ENCODE measurements around the gene LETM1. TPM values are rescaled to one million over a fixed set of nuclear protein-coding genes. Genes with fewer than 3 reads are reported as not detected.
A peak's percentile ranks its signal among the peaks of the same experiment; 100 is the strongest.

The LETM1 gene
- total and polyA plus RNA-seq, 2 of the 13 experiments (the other 11 are each of a cell fraction or from before 2014, with no cell fraction given): 9.7 to 41.6 TPM

DNA sequence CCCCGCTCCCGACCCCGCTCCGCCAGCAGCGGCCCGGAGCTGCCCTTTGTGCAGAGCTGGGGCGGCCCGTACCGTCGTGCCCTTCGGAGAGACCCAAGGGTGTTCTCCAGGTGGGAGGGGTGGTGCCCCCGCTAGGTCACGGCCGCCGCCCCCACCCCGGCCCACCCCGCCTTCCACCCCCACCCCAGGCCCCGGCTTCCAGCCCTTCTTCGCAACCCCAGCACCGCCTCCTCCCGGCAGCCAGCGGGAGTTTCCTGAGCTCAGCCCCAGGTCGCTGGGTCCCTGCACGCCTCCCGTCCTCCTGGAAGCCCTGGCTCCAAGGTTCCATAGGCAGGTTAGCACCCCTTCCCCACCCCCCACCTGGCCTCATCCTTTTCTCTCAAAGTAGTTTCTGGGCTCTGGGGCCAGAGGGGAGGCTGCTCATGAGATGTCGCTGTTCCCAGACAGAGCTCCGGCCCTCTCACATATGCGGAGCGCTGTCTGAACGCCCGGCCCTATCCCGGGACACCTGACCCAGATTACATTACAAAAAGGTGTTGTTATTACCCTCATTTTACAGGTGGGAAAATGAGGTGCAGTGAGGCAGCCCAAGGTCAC, 88.1 kb downstream of the LETM1 start (continued):
- TF ChIP-seq, protein P1, sequence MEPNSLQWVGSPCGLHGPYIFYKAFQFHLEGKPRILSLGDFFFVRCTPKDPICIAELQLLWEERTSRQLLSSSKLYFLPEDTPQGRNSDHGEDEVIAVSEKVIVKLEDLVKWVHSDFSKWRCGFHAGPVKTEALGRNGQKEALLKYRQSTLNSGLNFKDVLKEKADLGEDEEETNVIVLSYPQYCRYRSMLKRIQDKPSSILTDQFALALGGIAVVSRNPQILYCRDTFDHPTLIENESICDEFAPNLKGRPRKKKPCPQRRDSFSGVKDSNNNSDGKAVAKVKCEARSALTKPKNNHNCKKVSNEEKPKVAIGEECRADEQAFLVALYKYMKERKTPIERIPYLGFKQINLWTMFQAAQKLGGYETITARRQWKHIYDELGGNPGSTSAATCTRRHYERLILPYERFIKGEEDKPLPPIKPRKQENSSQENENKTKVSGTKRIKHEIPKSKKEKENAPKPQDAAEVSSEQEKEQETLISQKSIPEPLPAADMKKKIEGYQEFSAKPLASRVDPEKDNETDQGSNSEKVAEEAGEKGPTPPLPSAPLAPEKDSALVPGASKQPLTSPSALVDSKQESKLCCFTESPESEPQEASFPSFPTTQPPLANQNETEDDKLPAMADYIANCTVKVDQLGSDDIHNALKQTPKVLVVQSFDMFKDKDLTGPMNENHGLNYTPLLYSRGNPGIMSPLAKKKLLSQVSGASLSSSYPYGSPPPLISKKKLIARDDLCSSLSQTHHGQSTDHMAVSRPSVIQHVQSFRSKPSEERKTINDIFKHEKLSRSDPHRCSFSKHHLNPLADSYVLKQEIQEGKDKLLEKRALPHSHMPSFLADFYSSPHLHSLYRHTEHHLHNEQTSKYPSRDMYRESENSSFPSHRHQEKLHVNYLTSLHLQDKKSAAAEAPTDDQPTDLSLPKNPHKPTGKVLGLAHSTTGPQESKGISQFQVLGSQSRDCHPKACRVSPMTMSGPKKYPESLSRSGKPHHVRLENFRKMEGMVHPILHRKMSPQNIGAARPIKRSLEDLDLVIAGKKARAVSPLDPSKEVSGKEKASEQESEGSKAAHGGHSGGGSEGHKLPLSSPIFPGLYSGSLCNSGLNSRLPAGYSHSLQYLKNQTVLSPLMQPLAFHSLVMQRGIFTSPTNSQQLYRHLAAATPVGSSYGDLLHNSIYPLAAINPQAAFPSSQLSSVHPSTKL (CRISPR knock-in tag; IDR thresholded peaks at IDR 0.05): no peak
- no peak for TF ChIP-seq RFX3 (CRISPR knock-in tag; IDR thresholded peaks at IDR 0.05)
- TF ChIP-seq, protein P2, sequence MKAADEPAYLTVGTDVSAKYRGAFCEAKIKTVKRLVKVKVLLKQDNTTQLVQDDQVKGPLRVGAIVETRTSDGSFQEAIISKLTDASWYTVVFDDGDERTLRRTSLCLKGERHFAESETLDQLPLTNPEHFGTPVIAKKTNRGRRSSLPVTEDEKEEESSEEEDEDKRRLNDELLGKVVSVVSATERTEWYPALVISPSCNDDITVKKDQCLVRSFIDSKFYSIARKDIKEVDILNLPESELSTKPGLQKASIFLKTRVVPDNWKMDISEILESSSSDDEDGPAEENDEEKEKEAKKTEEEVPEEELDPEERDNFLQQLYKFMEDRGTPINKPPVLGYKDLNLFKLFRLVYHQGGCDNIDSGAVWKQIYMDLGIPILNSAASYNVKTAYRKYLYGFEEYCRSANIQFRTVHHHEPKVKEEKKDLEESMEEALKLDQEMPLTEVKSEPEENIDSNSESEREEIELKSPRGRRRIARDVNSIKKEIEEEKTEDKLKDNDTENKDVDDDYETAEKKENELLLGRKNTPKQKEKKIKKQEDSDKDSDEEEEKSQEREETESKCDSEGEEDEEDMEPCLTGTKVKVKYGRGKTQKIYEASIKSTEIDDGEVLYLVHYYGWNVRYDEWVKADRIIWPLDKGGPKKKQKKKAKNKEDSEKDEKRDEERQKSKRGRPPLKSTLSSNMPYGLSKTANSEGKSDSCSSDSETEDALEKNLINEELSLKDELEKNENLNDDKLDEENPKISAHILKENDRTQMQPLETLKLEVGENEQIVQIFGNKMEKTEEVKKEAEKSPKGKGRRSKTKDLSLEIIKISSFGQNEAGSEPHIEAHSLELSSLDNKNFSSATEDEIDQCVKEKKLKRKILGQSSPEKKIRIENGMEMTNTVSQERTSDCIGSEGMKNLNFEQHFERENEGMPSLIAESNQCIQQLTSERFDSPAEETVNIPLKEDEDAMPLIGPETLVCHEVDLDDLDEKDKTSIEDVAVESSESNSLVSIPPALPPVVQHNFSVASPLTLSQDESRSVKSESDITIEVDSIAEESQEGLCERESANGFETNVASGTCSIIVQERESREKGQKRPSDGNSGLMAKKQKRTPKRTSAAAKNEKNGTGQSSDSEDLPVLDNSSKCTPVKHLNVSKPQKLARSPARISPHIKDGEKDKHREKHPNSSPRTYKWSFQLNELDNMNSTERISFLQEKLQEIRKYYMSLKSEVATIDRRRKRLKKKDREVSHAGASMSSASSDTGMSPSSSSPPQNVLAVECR (CRISPR knock-in tag; IDR thresholded peaks at IDR 0.05; ENCODE audit: borderline replicate concordance): 0 out of 2 replicates have a peak, but pooled peaks have one; percentile 12
- TF ChIP-seq ZNF530 (CRISPR knock-in tag; IDR thresholded peaks at IDR 0.05; ENCODE audit: low read depth): no peak
- TF ChIP-seq RBAK (CRISPR knock-in tag; IDR thresholded peaks at IDR 0.05): no peak
- TF ChIP-seq DR1 (CRISPR knock-in tag; IDR thresholded peaks at IDR 0.05): no peak
- no peak for TF ChIP-seq ZNF547 (CRISPR knock-in tag; IDR thresholded peaks at IDR 0.05)
- TF ChIP-seq PHF8 (CRISPR knock-in tag; IDR thresholded peaks at IDR 0.05): no peak
- TF ChIP-seq, protein P3, sequence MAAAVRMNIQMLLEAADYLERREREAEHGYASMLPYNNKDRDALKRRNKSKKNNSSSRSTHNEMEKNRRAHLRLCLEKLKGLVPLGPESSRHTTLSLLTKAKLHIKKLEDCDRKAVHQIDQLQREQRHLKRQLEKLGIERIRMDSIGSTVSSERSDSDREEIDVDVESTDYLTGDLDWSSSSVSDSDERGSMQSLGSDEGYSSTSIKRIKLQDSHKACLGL (CRISPR knock-in tag; IDR thresholded peaks at IDR 0.05): no peak
- TF ChIP-seq, protein P4, sequence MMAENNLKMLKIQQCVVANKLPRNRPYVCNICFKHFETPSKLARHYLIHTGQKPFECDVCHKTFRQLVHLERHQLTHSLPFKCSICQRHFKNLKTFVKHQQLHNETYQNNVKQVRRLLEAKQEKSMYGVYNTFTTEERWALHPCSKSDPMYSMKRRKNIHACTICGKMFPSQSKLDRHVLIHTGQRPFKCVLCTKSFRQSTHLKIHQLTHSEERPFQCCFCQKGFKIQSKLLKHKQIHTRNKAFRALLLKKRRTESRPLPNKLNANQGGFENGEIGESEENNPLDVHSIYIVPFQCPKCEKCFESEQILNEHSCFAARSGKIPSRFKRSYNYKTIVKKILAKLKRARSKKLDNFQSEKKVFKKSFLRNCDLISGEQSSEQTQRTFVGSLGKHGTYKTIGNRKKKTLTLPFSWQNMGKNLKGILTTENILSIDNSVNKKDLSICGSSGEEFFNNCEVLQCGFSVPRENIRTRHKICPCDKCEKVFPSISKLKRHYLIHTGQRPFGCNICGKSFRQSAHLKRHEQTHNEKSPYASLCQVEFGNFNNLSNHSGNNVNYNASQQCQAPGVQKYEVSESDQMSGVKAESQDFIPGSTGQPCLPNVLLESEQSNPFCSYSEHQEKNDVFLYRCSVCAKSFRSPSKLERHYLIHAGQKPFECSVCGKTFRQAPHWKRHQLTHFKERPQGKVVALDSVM (CRISPR knock-in tag; IDR thresholded peaks at IDR 0.05): 0 out of 2 replicates have a peak, but pooled peaks have one; percentile 8
- TF ChIP-seq U2AF1 (optimal IDR thresholded peaks at IDR 0.05; ENCODE audit: low read depth, low read length): peak; percentile 52
- TF ChIP-seq, protein P5, sequence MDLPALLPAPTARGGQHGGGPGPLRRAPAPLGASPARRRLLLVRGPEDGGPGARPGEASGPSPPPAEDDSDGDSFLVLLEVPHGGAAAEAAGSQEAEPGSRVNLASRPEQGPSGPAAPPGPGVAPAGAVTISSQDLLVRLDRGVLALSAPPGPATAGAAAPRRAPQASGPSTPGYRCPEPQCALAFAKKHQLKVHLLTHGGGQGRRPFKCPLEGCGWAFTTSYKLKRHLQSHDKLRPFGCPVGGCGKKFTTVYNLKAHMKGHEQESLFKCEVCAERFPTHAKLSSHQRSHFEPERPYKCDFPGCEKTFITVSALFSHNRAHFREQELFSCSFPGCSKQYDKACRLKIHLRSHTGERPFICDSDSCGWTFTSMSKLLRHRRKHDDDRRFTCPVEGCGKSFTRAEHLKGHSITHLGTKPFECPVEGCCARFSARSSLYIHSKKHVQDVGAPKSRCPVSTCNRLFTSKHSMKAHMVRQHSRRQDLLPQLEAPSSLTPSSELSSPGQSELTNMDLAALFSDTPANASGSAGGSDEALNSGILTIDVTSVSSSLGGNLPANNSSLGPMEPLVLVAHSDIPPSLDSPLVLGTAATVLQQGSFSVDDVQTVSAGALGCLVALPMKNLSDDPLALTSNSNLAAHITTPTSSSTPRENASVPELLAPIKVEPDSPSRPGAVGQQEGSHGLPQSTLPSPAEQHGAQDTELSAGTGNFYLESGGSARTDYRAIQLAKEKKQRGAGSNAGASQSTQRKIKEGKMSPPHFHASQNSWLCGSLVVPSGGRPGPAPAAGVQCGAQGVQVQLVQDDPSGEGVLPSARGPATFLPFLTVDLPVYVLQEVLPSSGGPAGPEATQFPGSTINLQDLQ (CRISPR knock-in tag; IDR thresholded peaks at IDR 0.05): no peak
- TF ChIP-seq LCORL (IDR thresholded peaks at IDR 0.05): no peak
- TF ChIP-seq LCORL (CRISPR knock-in tag; IDR thresholded peaks at IDR 0.05): no peak
- no peak for TF ChIP-seq ZNF766 (CRISPR knock-in tag; IDR thresholded peaks at IDR 0.05; ENCODE audit: borderline replicate concordance)
- TF ChIP-seq YEATS2 (CRISPR knock-in tag; IDR thresholded peaks at IDR 0.05; ENCODE audit: borderline replicate concordance): no peak
